CD4-positive, alpha-beta T cell treated with Interleukin-12 subunit alpha and Interleukin-12 subunit beta, for 1 hour (primary cell): ENCODE results near the gene GRIN2A.

Experiments
- DNase-seq: peaks from one replicate; pipeline ENCODE4 v3.0.0-alpha.2; 2020

GRIN2A gene

DNA sequence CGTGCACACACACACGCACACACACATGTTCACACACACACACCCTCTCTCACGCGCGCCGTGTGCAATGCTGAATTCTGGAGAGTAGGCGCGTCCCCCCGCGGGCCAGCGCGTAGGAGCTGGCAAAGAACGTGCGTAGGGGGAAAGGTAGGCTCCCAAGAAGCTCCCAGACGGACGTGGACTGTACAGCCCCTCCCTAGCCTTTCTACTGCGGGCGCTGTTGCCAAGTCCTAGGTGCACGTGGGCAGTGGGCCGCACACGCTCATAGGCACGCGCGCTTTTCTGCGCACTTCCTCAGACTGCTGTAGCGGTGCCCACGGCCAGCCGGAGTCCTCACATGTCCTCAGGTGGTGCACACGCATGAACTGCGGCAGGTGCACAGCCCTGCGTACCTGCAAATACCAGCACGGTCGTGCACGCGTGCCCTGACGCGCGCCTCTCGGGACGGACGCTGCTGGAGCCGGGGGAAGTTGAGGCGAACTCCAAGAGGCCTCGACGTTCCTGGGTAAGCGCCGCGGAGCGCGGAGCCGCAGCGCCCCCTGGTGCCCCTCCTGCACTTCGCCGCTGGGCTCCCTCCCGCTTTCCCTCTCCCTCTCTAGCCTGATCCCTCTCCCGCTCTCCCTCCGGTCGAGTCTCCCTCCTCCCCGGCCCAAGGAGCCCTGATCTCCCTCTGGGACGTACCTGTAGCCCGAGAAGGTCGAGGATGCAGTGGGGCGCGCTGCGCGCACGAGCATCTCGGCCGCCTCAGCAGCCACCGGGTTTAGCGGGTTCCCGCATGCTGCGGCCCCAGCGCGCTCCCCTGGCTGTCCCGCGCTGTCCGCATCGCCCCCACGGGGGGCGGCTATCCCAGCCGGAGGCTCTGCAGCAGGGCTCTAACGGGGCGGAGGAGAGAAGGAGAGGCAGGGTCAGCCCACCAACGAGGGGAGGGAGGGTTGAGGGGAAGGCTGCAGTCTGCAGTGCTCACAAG is 749 bp downstream of the GRIN2A start:
- DNase-seq = peak; percentile 10

DNA sequence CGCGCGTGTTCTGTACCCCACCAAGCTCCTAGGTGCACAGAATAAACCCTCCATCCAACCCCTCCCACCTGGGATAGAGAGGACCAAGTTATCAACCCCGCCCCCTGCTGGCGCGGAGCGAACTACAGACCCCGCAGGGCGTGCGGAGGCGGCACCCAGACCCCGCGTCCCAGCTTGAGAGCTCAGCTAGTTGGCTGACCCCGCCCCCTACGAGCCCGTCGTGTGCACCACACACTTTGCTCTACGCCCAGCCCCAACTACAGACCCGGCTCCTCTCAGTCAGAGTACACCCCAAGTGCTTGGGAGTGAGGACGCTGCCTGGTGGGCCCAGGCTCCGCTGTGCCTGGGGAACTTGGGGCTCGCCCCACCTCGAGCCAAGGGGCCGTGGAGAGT is 1.5 kb downstream of the GRIN2A start:
- peak; percentile 1 for DNase-seq

DNA sequence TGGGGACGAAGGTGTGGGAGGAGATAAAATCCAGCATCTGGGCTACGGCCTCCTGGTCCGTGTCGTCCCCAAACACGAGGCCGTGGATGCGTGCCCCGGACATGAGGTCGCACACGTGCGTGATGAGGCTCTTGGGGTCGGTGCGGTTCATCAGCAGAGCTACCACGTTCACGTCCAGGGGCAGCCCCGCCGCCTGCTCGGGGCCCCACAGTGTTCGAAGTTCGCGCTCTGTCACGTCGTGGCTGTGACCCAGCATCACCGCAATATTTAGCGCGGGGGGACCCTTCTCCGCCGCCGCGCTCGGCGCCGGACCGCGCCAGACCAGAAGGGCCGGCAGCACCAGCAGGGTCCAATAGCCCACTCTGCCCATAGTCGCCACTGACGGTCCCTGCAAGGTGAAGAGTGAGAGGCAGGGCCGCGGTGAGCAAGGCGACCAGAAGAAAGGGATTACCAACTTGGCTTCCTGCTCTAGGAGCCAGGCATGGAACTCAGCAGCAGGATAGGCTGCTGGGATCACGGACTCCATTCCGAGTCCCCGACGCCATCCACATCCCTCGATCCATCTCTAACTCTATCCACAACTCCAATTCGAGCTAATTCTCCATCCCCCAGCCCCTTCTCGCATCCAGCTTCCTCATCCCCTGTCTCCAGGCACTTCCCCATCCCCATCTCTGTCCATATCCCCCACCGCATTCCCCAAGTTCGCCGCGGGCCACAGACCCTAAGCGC is 2.0 kb downstream of the GRIN2A start:
- DNase-seq = no peak

DNA sequence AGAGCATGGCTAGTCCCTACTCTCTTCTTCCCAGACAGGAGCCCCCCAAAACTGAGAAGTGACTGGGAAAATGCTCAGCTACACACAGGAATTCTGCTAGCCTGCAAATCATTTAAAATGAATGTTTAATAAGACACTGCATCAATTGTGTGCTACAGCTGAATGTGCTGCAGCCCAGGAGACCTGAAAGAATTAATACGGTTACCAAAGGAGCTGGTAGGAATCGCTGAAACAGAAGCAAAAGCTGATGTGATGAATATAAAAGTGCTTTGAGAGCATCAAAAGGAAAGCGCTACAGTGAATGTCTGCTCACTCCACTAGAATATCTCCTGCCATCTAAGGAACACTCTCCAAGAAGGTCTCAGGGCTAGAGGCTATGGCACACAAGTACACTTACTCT is 3.7 kb downstream of the GRIN2A start:
- no peak for DNase-seq

DNA sequence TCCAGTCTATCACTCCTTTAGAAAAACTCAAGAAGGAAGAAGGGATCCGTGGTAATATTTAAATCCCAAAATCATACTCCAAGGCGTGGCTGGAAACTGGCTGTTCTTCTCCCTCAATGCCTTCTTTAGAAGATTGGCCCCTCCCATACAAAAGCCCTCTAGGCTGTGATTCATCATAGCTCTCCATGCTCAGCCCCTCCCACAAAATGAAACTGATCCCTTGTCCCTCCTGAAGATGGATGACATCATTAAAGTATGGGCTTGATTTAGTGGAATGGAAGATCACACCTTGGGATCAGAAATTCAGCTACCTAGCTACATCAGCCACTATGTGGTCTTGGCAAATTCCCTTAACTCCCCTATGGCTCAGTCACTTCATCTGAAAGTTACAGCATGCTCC is 4.1 kb downstream of the GRIN2A start:
- DNase-seq = no peak

DNA sequence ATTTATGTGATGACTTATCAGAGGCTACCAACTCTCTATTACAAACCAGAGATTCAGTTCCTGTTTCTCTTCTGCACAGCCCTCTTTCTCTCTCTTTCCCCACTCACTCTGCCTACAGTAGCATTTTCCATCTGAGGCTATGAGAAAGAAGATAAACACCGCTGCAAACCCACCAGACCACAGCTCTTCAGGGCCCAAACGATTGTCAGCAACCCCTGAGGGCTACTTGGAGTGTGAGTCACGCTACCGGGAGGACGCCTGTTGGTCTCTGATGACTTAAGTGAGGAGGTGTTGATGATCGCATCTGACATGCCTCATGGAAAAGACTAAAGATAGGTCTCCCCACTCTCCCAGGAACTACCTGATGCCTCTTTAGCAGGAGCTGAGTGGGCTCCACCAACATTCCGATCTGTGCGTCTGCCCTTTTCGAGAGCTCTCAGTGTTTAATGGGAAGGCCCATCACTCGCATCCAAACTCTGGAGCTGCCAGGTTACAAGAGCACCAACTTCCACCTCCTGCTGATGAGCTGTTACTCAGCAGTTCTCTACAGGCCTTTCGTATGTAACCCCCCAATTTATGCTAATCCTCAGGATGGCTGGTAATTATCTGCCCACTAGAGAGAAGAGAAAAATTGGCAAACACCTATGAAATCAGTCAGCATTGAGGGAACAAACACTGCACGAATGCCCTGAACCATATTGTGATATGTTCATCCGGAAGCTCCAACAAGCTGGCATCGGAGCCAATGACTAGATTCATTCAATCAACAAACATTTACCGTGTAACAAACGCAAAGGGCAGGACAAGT is 9.2 kb downstream of the GRIN2A start:
- no peak for DNase-seq

DNA sequence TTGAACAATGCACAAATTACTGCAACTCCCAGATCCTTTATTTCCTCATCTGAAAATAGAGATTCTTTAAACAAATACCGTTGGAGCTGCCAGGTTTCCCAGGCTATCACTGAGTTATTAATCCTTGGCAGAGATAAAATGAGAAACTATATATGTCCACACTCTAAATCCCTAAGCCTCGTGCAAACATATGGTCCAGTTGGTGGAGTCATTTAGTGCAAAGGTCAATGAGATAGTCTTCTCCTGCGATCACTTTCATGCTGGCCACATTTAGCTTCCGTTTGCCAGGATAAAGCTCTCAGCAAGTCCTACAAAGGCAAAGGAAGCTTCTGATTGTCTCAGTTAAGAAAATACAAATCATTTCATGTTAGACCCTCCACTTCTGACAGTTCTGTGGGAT is 11.0 kb downstream of the GRIN2A start:
- DNase-seq = no peak

DNA sequence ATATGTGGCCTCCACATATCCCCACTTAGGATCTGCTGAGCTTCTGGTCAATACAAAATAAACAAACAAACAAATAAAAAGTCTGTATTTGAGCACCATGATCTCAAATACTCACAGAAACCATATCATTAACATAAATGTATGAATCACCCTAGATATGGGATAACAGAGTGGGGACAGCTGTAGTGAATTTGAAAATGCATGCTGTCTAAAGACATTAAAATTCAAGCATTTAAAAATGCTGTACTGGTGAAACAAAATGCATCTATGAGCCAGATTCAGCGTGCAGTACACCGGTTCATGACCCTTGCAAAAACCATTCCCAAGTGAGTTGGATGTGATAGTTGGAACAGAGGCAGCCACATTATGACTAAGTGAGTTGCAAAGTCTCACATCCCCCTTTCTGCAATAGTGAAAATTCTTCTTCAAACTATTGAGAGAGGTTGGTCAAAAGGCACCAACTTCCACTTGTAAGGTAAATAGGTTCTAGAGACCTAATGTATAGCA is 12.3 kb downstream of the GRIN2A start:
- DNase-seq = no peak

DNA sequence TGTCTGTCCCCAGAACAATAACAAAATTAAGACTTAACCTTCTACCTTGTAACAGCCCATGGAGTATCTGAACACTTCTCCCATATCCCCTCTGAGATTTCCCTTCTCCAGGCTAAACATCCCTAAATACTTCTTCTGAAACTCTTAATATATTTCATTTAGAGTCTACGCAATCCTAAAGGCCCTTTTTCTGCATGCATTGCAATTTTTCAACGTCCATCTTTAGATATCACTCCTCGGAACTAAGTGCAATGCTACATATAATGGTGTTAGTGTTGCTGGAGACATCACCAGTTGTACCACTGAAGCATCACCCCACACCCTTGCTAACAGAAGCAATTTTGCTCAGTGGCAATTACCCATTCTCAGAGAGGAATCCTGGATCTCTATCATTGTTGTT is 13.2 kb downstream of the GRIN2A start:
- no peak for DNase-seq

DNA sequence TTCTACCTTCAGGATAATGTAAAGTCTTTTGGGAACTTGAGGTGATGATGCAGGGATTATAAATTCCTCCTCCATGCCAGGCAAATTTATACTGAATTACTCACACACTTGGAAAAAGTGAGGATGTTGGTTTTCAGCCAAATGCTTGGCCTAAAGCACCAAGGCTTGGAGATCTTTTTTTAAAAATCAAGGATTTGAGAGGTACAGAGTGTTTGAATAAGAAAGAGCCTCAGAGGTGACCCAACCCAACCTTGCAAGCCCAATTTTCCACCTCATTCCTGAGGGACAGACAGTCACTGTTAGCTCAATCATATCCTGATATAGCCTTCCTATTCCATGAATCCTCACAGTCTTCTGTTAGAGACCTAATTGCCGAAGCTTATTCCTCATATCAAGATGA is 14.0 kb downstream of the GRIN2A start:
- no peak for DNase-seq

DNA sequence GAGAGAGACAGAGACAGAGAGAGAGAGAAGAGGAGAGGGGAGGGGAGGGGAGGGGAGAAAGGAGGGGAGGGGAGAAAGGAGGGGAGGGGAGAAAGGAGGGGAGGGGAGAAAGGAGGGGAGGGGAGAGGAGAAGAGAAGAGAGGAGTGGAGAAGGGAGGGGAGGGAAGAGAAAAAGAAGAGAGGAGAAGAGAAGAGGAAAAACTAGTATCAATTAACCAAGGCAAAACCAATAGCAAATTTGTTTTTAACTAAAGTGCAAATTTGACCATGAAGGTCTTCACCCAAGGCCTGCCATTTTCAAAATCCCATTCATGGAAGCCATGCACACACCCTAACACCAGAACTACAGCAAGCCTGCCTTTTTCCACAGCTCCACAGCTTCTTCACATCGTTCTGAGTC is 16.6 kb downstream of the GRIN2A start:
- no peak for DNase-seq

DNA sequence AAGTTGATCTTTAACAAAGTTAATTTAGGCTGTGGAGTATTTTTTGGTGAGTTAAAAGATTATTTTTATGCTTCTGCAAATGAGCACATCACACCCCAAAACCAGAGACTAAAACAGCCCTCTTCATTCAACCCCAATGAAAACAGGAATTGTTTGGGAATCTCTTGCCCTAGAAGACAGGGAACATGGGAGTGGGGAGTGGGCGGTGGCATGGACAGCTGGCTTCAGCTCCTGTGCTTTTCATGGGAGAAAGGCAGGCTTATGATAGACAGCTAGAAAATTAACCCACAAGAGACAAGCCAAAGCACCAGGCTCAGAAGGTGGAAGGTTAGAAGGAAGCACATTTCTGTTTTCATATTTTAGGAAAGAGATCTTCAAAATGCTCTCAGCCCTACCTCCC is 19.2 kb downstream of the GRIN2A start:
- DNase-seq = no peak

DNA sequence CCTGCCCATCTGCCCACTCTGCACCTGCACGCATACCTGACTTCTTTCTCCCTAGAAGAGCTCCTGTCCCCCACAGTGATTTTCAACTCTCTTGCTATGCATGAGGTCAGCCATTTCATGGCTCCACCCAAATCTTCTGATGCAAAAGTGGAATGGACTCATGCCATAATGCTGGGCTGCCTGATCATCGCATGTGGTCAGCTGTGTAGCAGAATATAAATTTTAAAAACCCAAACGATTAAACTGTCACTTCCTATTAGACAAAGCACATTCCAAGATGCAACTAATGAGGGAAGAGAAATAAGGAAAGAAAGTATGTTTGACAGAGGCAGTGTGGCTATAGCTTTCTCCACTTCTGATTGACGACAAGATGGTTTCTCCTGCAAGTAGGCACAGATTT is 26.1 kb downstream of the GRIN2A start:
- DNase-seq = no peak

DNA sequence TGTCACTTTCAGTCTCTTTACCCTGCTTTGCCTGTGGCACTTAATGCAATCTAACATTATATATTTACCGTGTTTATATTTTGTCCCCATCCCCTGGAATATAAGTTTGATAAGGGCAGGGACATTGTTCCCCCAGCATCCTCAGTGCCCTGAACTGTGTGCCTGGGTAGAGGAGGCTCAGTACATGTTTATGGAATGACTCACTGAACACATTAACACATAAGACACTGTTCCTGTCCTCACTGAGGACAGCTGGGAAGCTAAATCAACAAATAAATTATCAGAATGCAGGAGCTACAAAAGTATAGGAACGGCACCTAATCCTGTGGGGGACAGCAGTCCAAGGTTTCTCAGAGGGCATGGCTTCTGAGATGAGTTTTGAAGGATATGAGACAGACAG is 27.8 kb downstream of the GRIN2A start:
- DNase-seq = no peak

DNA sequence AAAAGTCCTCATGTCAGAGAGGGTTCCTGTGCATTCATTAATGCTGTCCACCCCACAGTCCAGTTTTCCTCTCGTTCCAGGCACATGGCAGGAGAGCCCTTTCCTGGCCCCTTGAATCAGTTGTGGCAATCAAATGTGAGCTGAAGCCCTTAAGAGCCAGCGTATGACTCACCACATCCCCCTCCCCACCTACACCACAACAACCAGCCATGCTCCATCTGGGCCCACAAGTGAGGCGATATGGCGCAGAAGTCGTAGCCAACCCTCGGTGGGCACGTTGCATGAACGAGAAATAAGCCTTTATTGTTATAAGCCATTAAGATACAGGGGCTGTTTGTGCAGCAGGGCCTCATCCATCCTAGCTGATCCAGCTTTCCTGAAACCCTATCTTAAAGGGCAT is 28.2 kb downstream of the GRIN2A start:
- no peak for DNase-seq

DNA sequence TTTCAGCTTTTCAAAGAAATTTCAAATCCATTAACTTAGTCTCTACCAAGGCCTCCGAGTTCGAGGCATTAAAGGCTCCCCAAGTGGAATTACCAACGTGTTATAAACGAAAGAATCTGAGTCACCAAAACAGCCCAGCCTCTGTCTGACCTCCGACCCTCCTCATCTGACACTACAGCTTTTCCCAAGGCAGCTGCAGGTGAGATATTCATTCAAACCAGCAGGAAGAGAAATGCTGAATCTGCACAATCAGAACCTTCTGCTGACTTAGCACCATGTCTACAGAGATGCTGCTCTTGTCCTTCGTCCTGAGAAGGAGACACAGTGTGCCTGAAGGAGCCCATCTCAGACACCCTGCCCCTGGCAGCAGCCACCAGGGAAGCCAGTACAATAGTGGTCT is 30.5 kb downstream of the GRIN2A start:
- no peak for DNase-seq

DNA sequence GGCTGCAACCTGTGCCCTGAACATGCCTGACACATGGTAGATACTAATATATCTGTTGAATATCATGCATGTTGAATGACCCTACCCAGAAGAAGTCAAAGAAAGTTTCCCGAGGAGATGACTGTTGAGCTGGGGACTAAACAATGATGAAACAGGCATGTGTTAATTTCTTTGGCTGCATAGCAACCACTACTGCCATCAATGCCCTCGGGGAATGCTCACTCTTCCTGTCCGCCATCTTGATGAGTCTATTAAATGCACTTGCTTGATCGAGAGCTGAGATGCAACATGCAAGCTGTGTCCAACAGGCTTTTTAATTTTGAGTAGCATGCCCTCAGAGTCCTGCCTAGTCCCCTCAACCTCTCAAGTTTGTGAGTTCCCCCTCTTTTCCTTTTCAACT is 31.3 kb downstream of the GRIN2A start:
- no peak for DNase-seq

DNA sequence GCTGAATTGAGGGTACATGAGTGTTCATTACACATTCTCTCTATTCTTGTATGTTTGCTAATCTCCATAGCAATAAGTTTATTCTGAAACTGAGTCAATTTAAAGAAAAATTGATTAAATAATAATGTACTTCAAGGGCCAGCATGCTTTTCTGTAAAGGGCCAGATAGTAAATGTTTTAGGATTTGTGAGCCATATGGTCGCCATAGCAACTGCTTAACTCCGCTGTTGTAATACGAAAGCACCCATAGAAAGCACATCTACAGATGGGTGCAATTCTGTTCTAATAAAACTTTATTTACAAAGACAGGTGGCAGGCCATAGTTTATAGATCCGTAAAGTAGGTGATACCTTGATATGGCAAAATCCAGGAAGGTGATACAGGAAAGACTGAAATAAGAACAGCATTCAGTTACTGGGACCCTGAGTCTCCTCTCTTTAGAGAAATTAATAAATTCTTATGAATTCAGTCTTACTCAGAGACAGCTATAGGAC is 36.6 kb downstream of the GRIN2A start:
- no peak for DNase-seq

DNA sequence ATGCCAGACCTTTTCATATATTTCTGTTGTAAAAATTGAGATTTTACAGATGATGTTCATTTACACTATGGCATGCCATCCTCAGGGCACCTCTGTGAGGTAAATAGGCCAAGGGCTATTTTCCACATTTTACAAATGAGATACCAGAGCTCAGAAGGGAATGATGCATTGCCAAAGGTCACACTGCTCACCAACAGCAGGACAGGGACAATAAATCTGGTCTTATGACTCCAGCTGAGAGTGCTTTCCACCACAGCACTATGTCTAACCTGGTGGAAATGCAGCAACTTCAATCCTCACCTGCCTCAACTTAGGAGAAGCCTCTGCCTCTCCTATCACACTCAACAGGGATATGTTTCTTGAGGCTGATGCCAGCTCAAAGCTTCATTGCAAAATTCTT is 40.6 kb downstream of the GRIN2A start:
- no peak for DNase-seq

DNA sequence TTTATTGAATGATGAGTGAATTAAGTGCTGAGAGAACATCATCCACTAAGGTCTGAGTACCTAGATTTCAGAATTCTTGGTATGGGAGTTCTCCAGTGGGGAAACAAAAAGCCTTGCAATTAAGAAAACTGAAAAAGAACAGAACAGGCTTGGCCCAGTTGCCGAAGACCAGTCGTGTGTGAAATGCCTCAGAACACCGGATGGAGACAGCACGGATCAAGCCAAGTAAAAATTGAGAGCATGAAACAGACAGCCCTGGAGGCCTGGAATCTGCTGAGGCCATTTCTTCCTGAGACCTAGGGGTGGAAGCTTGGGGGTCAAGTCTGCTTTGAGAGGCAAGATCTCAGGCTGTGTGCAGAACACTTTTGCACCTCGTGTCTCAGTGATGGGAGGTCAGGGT is 43.3 kb downstream of the GRIN2A start:
- DNase-seq = no peak

DNA sequence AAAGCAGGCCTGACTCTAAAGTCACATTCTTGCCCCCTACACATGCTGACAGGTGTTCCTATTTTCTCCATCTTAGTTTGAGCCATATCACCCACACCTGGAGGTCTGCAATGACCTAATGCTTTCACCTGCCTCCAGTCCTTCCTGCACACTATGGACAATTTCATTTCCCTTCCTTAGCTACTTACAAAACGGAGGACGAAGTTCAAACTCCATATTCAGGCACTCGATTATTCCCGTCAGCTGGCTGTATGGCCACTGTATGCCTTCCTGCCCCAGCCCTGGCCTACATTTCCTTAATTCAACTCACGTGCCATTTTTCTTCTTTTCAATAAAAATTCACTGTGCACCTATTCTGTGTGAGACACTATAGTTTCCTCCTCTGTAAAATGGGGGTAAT is 44.9 kb downstream of the GRIN2A start:
- DNase-seq = no peak

DNA sequence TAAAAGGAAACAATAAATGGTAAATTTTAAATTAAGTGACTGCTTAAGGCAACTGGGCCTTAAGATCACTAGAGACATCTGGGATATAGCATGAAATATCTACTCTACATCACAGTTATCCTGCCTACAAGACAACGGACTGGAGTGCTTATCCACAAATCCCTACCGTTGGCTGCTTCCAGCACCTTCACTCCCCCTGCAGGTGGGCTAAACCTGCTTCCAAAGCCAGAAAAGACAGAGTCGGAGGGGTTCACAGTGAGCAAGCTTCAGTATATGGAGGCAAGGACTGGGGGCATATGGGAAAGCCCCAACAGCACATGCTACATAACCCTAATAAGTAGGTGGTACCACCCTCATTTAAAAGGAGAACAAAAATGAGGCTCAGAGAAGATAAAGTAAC is 45.3 kb downstream of the GRIN2A start:
- no peak for DNase-seq

DNA sequence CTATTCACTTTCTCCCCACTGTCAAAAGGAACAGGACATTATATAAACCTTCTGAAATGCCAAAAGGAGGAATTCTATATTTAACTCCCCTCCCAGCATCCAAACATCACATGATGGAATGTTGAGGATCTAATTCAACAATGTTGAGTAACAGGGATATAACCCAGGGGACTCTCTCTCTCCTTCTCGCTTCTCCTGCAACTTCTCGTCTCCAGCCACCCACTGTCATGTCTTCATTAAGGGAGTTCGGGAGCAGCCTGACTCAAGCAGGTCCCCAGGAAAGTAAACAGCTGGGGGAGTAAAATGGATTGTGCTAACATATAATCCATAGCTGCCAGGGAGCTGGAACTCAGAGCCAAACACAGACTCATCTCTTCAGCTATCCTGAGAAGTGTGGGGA is 51.7 kb downstream of the GRIN2A start:
- DNase-seq = no peak
